GM12878 (cell line): Measurements from ENCODE around the gene OR52K1. TPM values are rescaled to one million over a fixed set of nuclear protein-coding genes. Genes with fewer than 3 reads are reported as not detected.

Source experiments
- ATAC-seq: fragments of 200-7000 bp; cut with Tn5 transposase; 3 replicates; pipeline ENCODE4 v1.9.1; 2020; ENCODE audit warnings: mild to moderate bottlenecking, moderate library complexity
- BruUV-seq: library from RNA; stranded (reverse); fragments of 400-500 nt; replicated peaks from 2 replicates; lab custom pipeline; 2021; lab: Mats Ljungman, UMichigan
- CTCF ChIA-PET: fragments of 300-600 bp; sonication (Branson Sonifier 250); formaldehyde crosslinking; extraction: SDS; loops from one replicate; lab custom pipeline; 2021; ENCODE audit warnings: inconsistent platforms; lab: Yijun Ruan, JAX
- POLR2A ChIA-PET: fragments of 350-600 bp; formaldehyde crosslinking; extraction: SDS; loops from one replicate; lab custom pipeline; 2021; ENCODE audit warnings: inconsistent platforms; lab: Charles Lee
- RAD21 ChIA-PET: fragments of 300-600 bp; sonication (Branson Sonifier 250); formaldehyde crosslinking; loops from one replicate; lab custom pipeline; 2023; ENCODE audit warnings: antibody characterized with exemption; ENCODE audit not compliant: unreplicated experiment; lab: Charles Lee
- SMC1A ChIA-PET: fragments of 300-600 bp; sonication (Branson Sonifier 250); formaldehyde crosslinking; loops from one replicate; lab custom pipeline; 2023; ENCODE audit not compliant: unreplicated experiment, uncharacterized antibody; lab: Charles Lee
- DNase-seq: peaks from one replicate; pipeline ENCODE4 v3.0.0-alpha.2; 2011; ENCODE audit warnings: low read depth, low spot score
- FAIRE-seq: peaks from 3 replicates; lab custom pipeline; 2011; peaks lifted over from hg19 to GRCh38; lab: Jason Lieb, UNC
- H2AFZ ChIP-seq: 2 replicates; pipeline ENCODE4 v1.6.0; 2011; ENCODE audit warnings: low read depth, low read length, control low read depth; ENCODE audit not compliant: control insufficient read depth
- H3K27ac ChIP-seq: 2 replicates; pipeline ENCODE4 v1.5.1; 2011; ENCODE audit warnings: control low read depth; ENCODE audit not compliant: control insufficient read depth, insufficient read depth
- H3K27me3 ChIP-seq, 2 experiments: replicated peaks in 1 of 2; 2 replicates each; pipeline versions ENCODE4 v1.6.0 to v1.6.1; 2011; ENCODE audit warnings: low read length in 1 of 2; ENCODE audit not compliant: control insufficient read depth in 2 of 2, insufficient read depth in 2 of 2
- H3K36me3 ChIP-seq, 2 experiments: 2 replicates each; pipeline ENCODE4 v1.5.1; 2011; ENCODE audit warnings: low read length in 1 of 2; ENCODE audit not compliant: control insufficient read depth in 2 of 2, insufficient read depth in 2 of 2
- H3K4me1 ChIP-seq: 2 replicates; pipeline ENCODE4 v1.6.1; 2011; ENCODE audit warnings: mild to moderate bottlenecking, low read length, moderate library complexity, mixed read lengths; ENCODE audit not compliant: control insufficient read depth, insufficient read depth
- H3K4me2 ChIP-seq: 2 replicates; pipeline ENCODE4 v1.6.0; 2011; ENCODE audit warnings: control low read depth; ENCODE audit not compliant: control insufficient read depth, insufficient read depth
- H3K4me3 ChIP-seq: fragments of 200-600 bp; sonication (generic); 2 replicates; pipeline ENCODE4 v1.5.1; 2016
- H3K79me2 ChIP-seq: 2 replicates; pipeline ENCODE4 v1.6.0; 2011; ENCODE audit warnings: low read length; ENCODE audit not compliant: control insufficient read depth, insufficient read depth
- H3K9ac ChIP-seq: 2 replicates; pipeline ENCODE4 v1.8.0; 2011; ENCODE audit warnings: low read length, control low read depth, mixed read lengths; ENCODE audit not compliant: control insufficient read depth, insufficient read depth
- H3K9me3 ChIP-seq: replicated peaks from 3 replicates; pipeline ENCODE4 v1.5.1; 2011; ENCODE audit warnings: mild to moderate bottlenecking, low read length; ENCODE audit not compliant: control insufficient read depth, insufficient read depth
- H4K20me1 ChIP-seq: 2 replicates; pipeline ENCODE4 v1.6.0; 2011; ENCODE audit not compliant: control insufficient read depth, insufficient read depth
- ATF2 ChIP-seq: IDR thresholded peaks from 2 replicates; pipeline ENCODE4 v1.6.1; 2012; ENCODE audit warnings: low read length, inconsistent platforms
- BHLHE40 ChIP-seq, 2 experiments: fragments of 450-650 bp in 1 of 2; IDR thresholded peaks; 2 replicates each; pipeline ENCODE4 v1.6.1; 2011 to 2017; ENCODE audit warnings: low read depth in 2 of 2, borderline replicate concordance in 1 of 2, improper control_type of control experiment in 1 of 2, low read length in 1 of 2, mild to moderate bottlenecking in 1 of 2
- FOXM1 ChIP-seq: IDR thresholded peaks from 2 replicates; pipeline ENCODE4 v1.6.1; 2012; ENCODE audit warnings: low read depth, mild to moderate bottlenecking, inconsistent platforms, low read length, moderate library complexity
- HCFC1 ChIP-seq: fragments of 150-350 bp; IDR thresholded peaks from 2 replicates; pipeline ENCODE4 v1.6.1; 2014; ENCODE audit warnings: low read length
- IKZF1 ChIP-seq: fragments of 450-650 bp; conservative IDR thresholded peaks from 2 replicates; pipeline ENCODE4 v1.6.1; 2017; ENCODE audit warnings: antibody characterized with exemption, mild to moderate bottlenecking
- IRF3 ChIP-seq: fragments of 450-650 bp; IDR thresholded peaks from 2 replicates; pipeline ENCODE4 v1.6.1; 2014; ENCODE audit warnings: mild to moderate bottlenecking
- SPI1 ChIP-seq: IDR thresholded peaks from 2 replicates; pipeline ENCODE4 v1.6.1; 2011; ENCODE audit warnings: low read depth, mild to moderate bottlenecking, low read length, moderate library complexity, borderline replicate concordance; ENCODE audit not compliant: insufficient read depth
- WGBS: methylation state at CpG from one replicate; pipeline ENCODE4 v1.1.6; 2016; ENCODE audit warnings: low lambda C conversion rate; ENCODE audit not compliant: insufficient replicate concordance, insufficient coverage; ENCODE audit errors: missing lambda C conversion rate; 5-methylcytosine and 5-hydroxymethylcytosine counted together
- in situ Hi-C: fragments of 300-500 bp; cut with MboI; formaldehyde crosslinking; loops from 9 replicates; pipeline ENCODE4 v1.14.3; 2018; ENCODE audit warnings: mixed read lengths
- intact Hi-C: fragments of 100-400 bp; cut with micrococcal nuclease; formaldehyde crosslinking; loops from one replicate; pipeline ENCODE4 v1.14.2; 2022; ENCODE audit not compliant: unreplicated experiment
- polyA plus RNA-seq, 11 experiments: library from polyadenylated mRNA; depleted of rRNA in 4 of 11; unstranded in 6 of 11; stranded (reverse) in 5 of 11; fragments of >200 nt; fragmentation: Nextera tagmentation in 4 of 11; fragmentation: Illumina TruSeq in 1 of 11; extraction: Ambion mirVana in 4 of 11; extraction: Trizol in 1 of 11; gene quantifications; 1 replicate in 1 of 11; 2 replicates in 10 of 11; pipeline versions ENCODE4 v1.2.1 to v1.2.3, GENCODE V29; 2011 to 2016; ENCODE audit warnings: inconsistent platforms in 2 of 11, missing spikeins in 2 of 11, low read depth in 1 of 11
- total RNA-seq, 4 experiments: library from RNA; depleted of rRNA in 3 of 4; stranded (reverse); fragments of >200 nt in 3 of 4; fragmentation: Illumina TruSeq in 1 of 4; extraction: Trizol in 1 of 4; gene quantifications; 2 replicates each; pipeline versions ENCODE4 v1.2.1 to v1.2.3, GENCODE V29; 2013 to 2021

Gene OR52K1
- total and polyA plus RNA-seq, 10 of the 15 experiments (the other 5 are each of a cell fraction or from before 2014, with no cell fraction given) = not detected

GRCh38 chr11:4455419-4455818 is 27.0 kb upstream of the OR52K1 start:
- intact Hi-C loops = no loop called here
- no peak for FAIRE-seq
- Histone ChIP-seq H3K27ac (no peak overlapping the region), H3K9me3 (peaks cover 7% of the 10 kb centered on the region; the same call in 2 of the 3 replicates), H2AFZ (no peak overlapping the region), H3K4me3 (no peak overlapping the region), H3K9ac (no peak overlapping the region), H3K4me1 (no peaks in the 10 kb centered on the region), H3K79me2 (no peaks in the 10 kb centered on the region), H3K36me3 (no peaks in the 10 kb centered on the region), H3K4me2 (no peak overlapping the region), H4K20me1 (no peaks in the 10 kb centered on the region), H3K27me3 (no peaks in the 10 kb centered on the region)
- RAD21 ChIA-PET = no interaction called here
- 0% methylated on average over 1 of the region's 1 CpG for WGBS
- BruUV-seq = no TSS peak
- no peak for DNase-seq
- in situ Hi-C loops = no loop called here
- POLR2A ChIA-PET = no interaction called here
- TF ChIP-seq IKZF1 = no peak
- TF ChIP-seq ATF2 = no peak
- TF ChIP-seq BHLHE40 (IDR thresholded peaks at IDR 0.05; ENCODE audit: borderline replicate concordance in 1 of 2, low read depth in 2 of 2, low read length in 1 of 2) = no peak
- no peak for TF ChIP-seq SPI1
- no peak for TF ChIP-seq HCFC1
- SMC1A ChIA-PET = no interaction called here
- ATAC-seq = no peak
- CTCF ChIA-PET = no interaction called here

- no peak overlapping the region for H3K27ac ChIP-seq
- in situ Hi-C loops = no loop called here
- H3K79me2 ChIP-seq = no peaks in the 10 kb centered on the region
- no peak for DNase-seq
- 0% methylated on average over 4 of the region's 4 CpGs for WGBS
- POLR2A ChIA-PET = no interaction called here
- peaks cover 3% of the 10 kb centered on the region; the same call in 2 of the 3 replicates for H3K9me3 ChIP-seq
- no peak overlapping the region for H2AFZ ChIP-seq
- TF ChIP-seq IRF3 (no peak), SPI1 (peak; percentile 34; the same call in 1 of the 2 replicates), FOXM1 (no peak)
- H3K4me2 ChIP-seq = no peak overlapping the region
- no peaks in the 10 kb centered on the region for H4K20me1 ChIP-seq
- peak; percentile 67 for ATAC-seq
- H3K9ac ChIP-seq = no peak overlapping the region
- no peak overlapping the region for H3K4me3 ChIP-seq
- SMC1A ChIA-PET = no interaction called here
- no peaks in the 10 kb centered on the region for H3K36me3 ChIP-seq
- RAD21 ChIA-PET = interaction anchor here (1.3 kb wide), 1 partner anchor 272 kb away, joined by 4 read pairs; no protein-coding TSS in a partner anchor
- H3K27me3 ChIP-seq = no peaks in the 10 kb centered on the region
- no peaks in the 10 kb centered on the region for H3K4me1 ChIP-seq
- CTCF ChIA-PET = no interaction called here
- BruUV-seq = no TSS peak
- intact Hi-C loops = no loop called here
- FAIRE-seq = no peak
Measured at GRCh38 chr11:4459500-4459899, 22.9 kb upstream of the OR52K1 start.
